Erythroblast (primary cell): ENCODE measurements around the gene SLC39A11.

ENCODE experiments used
- GATA1 ChIP-seq: IDR thresholded peaks from 2 replicates; pipeline ENCODE4 v1.6.1; 2011; ENCODE audit warnings: low read depth, mild to moderate bottlenecking, control low read depth, low read length, moderate library complexity
- POLR2A ChIP-seq: IDR thresholded peaks from 2 replicates; pipeline ENCODE4 v1.6.1; 2011; ENCODE audit warnings: mild to moderate bottlenecking, low read length

DNA sequence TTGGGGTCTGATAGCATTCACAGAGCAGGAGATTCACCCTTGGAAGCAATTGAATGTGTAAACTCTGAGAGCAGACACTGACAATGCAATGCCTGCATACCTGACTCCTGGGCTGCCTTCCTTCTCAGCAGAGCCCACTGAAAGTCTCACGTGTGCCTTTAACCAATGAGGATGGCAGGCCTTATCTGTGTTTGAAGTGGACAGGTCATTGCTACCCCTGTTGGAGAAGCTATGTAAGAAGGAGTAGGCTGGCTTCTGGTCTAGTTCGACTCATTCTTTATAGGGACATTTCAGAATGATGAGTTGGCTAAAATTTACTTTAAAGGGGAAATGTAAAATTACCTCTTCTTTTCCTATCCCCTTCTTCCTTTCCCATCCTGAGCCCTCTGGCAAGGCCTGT lies 446.3 kb downstream of the SLC39A11 start:
- TF ChIP-seq POLR2A (no peak), GATA1 (no peak)
